Tibial artery (tissue), 4 donors: ENCODE measurements around the gene RELL1.

Experiments used
- DNase-seq, 2 donors: peaks; one replicate each; pipeline ENCODE4 v3.0.0-alpha.2; 2019
- H3K27ac ChIP-seq, 2 donors: fragments of 200-600 bp; sonication (generic) in 1 of 2; 1 replicate in 1 of 2; 2 replicates in 1 of 2; pipeline ENCODE4 v1.5.1; 2018 to 2019; ENCODE audit warnings: mild to moderate bottlenecking in 1 of 2
- H3K27me3 ChIP-seq, 2 donors: fragments of 200-600 bp; sonication (generic) in 1 of 2; one replicate each; pipeline versions ENCODE4 v1.5.1 to v1.6.0; 2016 to 2019
- H3K36me3 ChIP-seq, 3 donors: fragments of 200-600 bp; sonication (generic) in 2 of 3; one replicate each; pipeline ENCODE4 v1.5.1; 2016 to 2019; ENCODE audit warnings: mild to moderate bottlenecking in 2 of 3
- H3K4me1 ChIP-seq, 4 donors: fragments of 200-600 bp; sonication (generic) in 2 of 4; 1 replicate in 3 of 4; 2 replicates in 1 of 4; pipeline ENCODE4 v1.5.1; 2016 to 2019
- H3K4me3 ChIP-seq, 2 donors: fragments of 200-600 bp; sonication (generic) in 1 of 2; 1 replicate in 1 of 2; 2 replicates in 1 of 2; pipeline ENCODE4 v1.5.1; 2018 to 2019; ENCODE audit warnings: mild to moderate bottlenecking in 2 of 2
- H3K9me3 ChIP-seq, 3 donors: fragments of 200-600 bp; sonication (generic) in 1 of 3; one replicate each; pipeline ENCODE4 v1.5.1; 2016 to 2019
- intact Hi-C: fragments of 100-400 bp; cut with DNase I; formaldehyde crosslinking; loops from one replicate; pipeline ENCODE4 v1.15.0; 2023; ENCODE audit warnings: low total_unique reads
- TF ChIP-seq, protein P1 (sequence below), 2 experiments: fragments of 200-600 bp in 1 of 2; fragments of 450-650 bp in 1 of 2; IDR thresholded peaks; one replicate each; pipeline ENCODE4 v1.5.1; 2017 to 2019; ENCODE audit warnings: antibody characterized with exemption in 2 of 2, mild to moderate bottlenecking in 1 of 2, moderate library complexity in 1 of 2

RELL1 gene

GRCh38 chr4:37721995-37722638 is 35.9 kb upstream of the RELL1 start:
- Histone ChIP-seq H3K36me3 (no peaks in the 10 kb centered on the region), H3K4me1 (no peaks in the 10 kb centered on the region), H3K27me3 (no peaks in the 10 kb centered on the region), H3K27ac (no peak overlapping the region), H3K4me3 (no peak overlapping the region), H3K9me3 (no peaks in the 10 kb centered on the region)
- intact Hi-C loops = no loop called here
- DNase-seq = no peak
- TF ChIP-seq, protein P1, sequence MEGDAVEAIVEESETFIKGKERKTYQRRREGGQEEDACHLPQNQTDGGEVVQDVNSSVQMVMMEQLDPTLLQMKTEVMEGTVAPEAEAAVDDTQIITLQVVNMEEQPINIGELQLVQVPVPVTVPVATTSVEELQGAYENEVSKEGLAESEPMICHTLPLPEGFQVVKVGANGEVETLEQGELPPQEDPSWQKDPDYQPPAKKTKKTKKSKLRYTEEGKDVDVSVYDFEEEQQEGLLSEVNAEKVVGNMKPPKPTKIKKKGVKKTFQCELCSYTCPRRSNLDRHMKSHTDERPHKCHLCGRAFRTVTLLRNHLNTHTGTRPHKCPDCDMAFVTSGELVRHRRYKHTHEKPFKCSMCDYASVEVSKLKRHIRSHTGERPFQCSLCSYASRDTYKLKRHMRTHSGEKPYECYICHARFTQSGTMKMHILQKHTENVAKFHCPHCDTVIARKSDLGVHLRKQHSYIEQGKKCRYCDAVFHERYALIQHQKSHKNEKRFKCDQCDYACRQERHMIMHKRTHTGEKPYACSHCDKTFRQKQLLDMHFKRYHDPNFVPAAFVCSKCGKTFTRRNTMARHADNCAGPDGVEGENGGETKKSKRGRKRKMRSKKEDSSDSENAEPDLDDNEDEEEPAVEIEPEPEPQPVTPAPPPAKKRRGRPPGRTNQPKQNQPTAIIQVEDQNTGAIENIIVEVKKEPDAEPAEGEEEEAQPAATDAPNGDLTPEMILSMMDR (IDR thresholded peaks at IDR 0.05) = no peak

DNA sequence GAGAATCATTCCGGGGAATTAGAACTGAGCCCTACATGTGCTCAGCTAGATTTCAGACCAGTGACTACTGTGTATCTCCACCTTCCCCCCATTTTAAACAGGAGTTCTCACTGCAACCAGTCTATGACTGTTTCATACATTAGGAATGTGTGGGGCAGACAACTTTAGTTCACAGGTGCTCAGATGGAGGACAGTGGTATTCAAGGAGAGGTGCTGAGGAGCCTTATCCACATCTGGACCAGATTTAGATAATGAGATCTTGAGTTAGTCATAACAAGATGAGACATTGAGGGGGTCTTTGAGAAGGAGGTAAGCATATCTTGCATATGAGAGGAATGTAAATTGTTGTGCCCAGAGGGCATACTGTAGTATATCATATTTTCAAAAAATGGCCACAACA is 32.8 kb upstream of the RELL1 start:
- no peak overlapping the region for H3K4me3 ChIP-seq
- H3K4me1 ChIP-seq = no peaks in the 10 kb centered on the region
- TF ChIP-seq, protein P1 (IDR thresholded peaks at IDR 0.05) = no peak
- no peak overlapping the region for H3K27ac ChIP-seq
- no peak for DNase-seq
- H3K36me3 ChIP-seq = no peaks in the 10 kb centered on the region
- H3K9me3 ChIP-seq = no peaks in the 10 kb centered on the region
- no peaks in the 10 kb centered on the region for H3K27me3 ChIP-seq
- intact Hi-C loops = no loop called here

DNA sequence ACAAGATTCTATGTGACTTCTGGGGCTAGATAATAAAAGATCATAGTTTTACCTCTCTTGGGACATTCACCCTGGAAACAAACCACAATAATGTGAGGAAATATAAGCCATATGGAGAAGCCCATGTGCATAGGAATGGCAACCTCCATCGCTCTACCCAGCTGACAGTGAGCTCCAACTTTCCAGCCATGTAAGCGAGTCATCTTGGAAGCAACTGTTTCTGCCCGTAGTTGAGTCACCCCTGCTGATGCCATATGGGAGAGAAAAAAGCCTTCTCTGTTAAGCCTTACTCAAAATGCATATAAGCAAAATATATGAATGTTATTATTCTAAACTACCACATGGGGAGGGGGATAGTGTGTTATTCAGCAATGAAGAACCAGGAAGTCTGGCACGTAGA is 31.4 kb upstream of the RELL1 start:
- Histone ChIP-seq H3K27ac (no peak overlapping the region), H3K4me3 (no peak overlapping the region), H3K36me3 (no peaks in the 10 kb centered on the region), H3K9me3 (no peaks in the 10 kb centered on the region), H3K4me1 (no peaks in the 10 kb centered on the region), H3K27me3 (no peaks in the 10 kb centered on the region)
- intact Hi-C loops = no loop called here
- TF ChIP-seq, protein P1 (IDR thresholded peaks at IDR 0.05) = no peak
- no peak for DNase-seq

DNA sequence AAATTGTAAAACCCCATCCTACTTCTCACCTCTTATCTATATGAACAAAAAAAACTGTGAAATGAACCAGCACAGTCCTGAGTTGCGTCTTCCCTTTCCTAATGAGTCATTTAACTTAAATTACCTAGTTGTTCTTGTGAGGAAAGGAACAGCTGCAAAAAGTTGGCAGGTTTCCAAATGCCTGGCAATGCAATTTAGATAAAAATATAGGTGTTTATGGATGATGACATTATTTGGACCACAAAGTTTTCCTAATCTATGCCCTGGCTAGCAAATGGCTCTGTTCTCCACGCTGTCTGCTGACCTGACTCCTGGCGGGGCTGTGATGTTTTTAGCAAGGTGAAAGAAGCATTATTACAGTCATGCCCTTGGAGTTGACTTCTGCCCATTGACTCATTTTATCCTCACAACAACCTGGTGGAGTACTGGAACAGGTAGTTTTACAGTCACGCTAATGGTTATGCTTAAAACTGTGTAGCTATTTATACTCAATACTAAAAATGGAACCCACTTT is 29.8 kb upstream of the RELL1 start:
- TF ChIP-seq, protein P1 (IDR thresholded peaks at IDR 0.05) = no peak
- no peaks in the 10 kb centered on the region for H3K4me1 ChIP-seq
- H3K36me3 ChIP-seq = no peaks in the 10 kb centered on the region
- H3K27ac ChIP-seq = no peak overlapping the region
- no peaks in the 10 kb centered on the region for H3K9me3 ChIP-seq
- intact Hi-C loops = no loop called here
- DNase-seq = no peak
- H3K27me3 ChIP-seq = no peaks in the 10 kb centered on the region
- no peak overlapping the region for H3K4me3 ChIP-seq

GRCh38 chr4:37710491-37710890 is 24.3 kb upstream of the RELL1 start:
- intact Hi-C loops = no loop called here
- no peak for DNase-seq
- Histone ChIP-seq H3K4me1 (no peaks in the 10 kb centered on the region), H3K9me3 (no peaks in the 10 kb centered on the region), H3K27ac (no peak overlapping the region), H3K36me3 (no peaks in the 10 kb centered on the region), H3K27me3 (no peaks in the 10 kb centered on the region), H3K4me3 (no peak overlapping the region)
- TF ChIP-seq, protein P1 (IDR thresholded peaks at IDR 0.05) = no peak
